NCI-H2171 (cell line): ENCODE data around the gene LDLRAD3.
"Not testable (repeated sequence)": the region's sequence is repeated elsewhere in the genome, so short reads cannot be mapped to it uniquely, and the experiment has no call there.

Experiments used
- DNase-seq: peaks from one replicate; lab custom pipeline; 2025; lab: John Stamatoyannopoulos, UW

LDLRAD3 gene

GRCh38 chr11:36019722-36020121, 75.9 kb downstream of the LDLRAD3 start:
- DNase-seq, result no peak

GRCh38 chr11:36022882-36023281, 79.0 kb downstream of the LDLRAD3 start:
- DNase-seq, result no peak

GRCh38 chr11:36023922-36024321, 80.1 kb downstream of the LDLRAD3 start:
- no peak for DNase-seq

DNA sequence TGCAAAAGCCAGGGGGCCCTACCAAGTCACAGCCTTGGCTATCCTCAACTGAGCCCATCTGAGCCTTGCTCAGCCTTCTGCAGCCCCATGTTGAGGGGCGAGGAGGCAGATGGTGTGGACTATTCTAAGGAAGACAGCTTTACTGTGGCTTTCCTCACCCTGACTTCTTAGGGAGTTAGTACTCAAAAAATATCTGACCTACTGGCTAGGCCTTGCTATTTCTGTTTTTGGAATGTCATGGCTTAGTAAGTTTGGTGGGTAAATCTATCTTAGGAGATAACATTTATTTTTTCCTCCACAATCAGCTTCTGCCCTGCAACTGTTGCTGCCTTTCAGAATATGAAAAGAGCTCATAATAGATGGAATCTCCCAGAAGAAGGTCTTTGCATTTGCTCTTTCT, 80.9 kb downstream of the LDLRAD3 start:
- DNase-seq, result no peak

- no peak for DNase-seq
These were observed 82.6 kb downstream of the LDLRAD3 start for GRCh38 chr11:36026315-36026968.

- no peak for DNase-seq
These were observed 83.9 kb downstream of the LDLRAD3 start for GRCh38 chr11:36027731-36028130.

DNA sequence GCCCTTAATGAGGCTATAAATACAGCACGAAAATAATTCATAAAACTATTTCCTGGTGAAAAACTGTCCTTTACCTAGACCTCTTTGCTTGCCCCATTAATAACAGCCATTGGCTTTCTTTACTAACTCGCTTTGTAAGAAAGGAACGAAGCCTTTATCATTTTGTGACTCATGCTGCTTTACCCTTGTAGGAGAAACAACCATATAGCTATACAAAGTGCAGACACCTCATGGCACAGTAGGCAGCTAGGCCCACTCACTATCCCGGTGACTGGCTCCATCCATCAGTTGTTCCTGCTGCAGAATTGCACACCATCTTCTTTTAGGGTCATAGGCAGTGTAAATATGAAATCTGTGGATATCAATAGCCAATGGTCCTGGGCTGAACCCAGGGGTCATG, 85.8 kb downstream of the LDLRAD3 start:
- no peak for DNase-seq

GRCh38 chr11:36030731-36031281, 86.9 kb downstream of the LDLRAD3 start:
- DNase-seq, result peak; percentile 80

- DNase-seq, result no peak
These were observed 89.4 kb downstream of the LDLRAD3 start for GRCh38 chr11:36033082-36033751.

- no peak for DNase-seq
These were observed 90.1 kb downstream of the LDLRAD3 start for GRCh38 chr11:36033936-36034335.

DNA sequence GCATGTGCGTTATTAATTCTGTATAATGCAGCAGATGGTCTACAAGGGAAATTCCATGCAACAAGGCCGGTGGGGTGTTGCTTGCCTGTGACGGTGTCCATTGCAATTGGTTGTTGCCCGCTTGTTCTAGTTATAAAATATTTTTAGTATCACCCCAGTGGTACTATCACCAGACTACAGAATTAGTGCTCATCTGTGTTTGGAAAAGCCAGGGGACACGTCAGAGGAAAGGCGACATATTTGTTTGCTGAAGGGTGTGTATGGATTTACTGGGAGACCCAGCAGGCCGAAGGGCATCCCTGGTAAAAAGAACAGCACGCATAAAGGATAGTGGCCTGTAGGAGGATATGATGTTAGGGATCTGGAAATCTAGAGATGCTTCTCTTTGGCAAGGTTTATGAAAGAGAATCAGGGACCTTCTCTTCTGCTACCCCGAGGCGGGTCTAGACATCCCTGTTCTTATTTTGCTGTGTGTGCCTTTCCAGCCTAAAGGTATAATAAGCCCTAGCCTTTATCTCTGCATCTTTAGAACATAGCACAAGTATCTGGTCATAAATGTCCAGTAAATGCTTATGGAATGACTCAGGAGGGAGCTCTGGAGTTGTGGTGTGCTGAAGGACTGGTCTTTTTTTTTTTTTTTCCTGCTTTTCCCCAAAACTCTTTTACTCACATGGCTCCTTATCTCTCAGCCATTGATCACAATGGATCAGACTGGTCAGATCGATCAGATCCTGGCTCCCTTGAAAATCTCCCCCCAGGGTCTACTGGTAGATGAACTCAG, 90.9 kb downstream of the LDLRAD3 start:
- no peak for DNase-seq

- no peak for DNase-seq
These were observed 91.6 kb downstream of the LDLRAD3 start for GRCh38 chr11:36035454-36035853.

- no peak for DNase-seq
These were observed 92.1 kb downstream of the LDLRAD3 start for GRCh38 chr11:36035999-36036398.

DNA sequence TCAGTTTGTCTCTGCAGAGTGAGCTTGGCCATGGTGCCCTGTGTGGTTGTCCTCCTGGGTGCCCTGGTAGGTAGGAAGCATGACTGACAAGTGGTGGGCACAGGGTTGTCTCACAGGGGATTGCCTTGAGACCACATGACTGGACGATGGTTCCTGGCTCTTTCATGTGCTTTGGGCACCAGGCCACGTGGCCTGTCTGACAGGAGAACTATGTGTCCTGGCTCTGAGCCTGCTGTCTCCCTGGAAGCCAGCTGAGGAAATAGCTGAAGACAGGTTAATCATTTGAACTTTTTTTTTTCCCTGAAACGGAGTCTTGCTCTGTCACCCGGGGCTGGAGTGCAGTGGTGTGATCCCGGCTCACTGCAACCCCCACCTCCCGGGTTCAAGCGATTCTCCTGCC, 93.2 kb downstream of the LDLRAD3 start:
- DNase-seq, result no peak

GRCh38 chr11:36038541-36038940, 94.7 kb downstream of the LDLRAD3 start:
- DNase-seq, result no peak

- no peak for DNase-seq
These were observed 95.6 kb downstream of the LDLRAD3 start for GRCh38 chr11:36039471-36039870.

GRCh38 chr11:36041988-36042611, 98.2 kb downstream of the LDLRAD3 start:
- no peak for DNase-seq

GRCh38 chr11:36044636-36045035, 100.8 kb downstream of the LDLRAD3 start:
- DNase-seq, result no peak

GRCh38 chr11:36045945-36046344, 102.1 kb downstream of the LDLRAD3 start:
- not testable (repeated sequence) for DNase-seq

DNA sequence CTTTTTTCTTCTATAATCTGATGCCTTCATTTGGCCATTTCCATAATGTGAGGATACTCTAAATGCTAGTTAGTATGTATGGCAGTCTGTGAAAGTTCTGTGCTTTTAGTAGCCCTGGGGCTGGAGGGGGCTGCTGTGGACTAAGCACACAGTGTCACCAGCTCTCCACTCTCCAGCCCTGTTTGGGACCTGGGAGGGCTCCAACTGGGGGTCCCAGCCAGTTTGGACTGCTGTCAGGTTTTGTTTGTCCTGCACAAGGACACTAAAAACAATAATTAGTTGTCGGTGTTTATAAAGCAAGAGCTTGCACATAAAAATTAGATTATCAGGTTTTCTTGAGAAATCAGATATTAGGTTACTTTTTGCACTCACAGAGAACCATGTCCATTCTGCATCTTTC, 103.1 kb downstream of the LDLRAD3 start:
- no peak for DNase-seq

DNA sequence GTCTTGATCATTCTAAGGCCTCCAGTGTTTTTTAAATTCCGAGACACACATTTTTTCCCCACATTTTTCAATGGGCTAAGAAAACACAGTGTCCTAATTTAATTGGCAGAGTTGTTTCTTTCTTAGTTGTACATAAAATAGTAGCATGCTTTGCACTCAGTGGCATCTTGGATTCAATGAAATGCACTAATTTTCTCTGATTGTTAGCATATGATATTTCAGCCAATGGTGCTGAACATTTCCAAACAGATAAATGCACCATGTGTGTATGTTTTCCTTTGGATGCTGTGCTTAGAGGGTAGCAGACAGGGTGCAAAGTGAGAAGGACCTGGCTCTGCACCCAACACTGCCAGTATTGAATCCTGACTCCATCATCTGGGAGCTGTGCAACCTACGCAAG, 103.5 kb downstream of the LDLRAD3 start:
- DNase-seq, result no peak

GRCh38 chr11:36048496-36049247, 104.8 kb downstream of the LDLRAD3 start:
- DNase-seq, result no peak
